Right lobe of liver (tissue), 6 donors: ENCODE results near the gene IKZF5. TPM values are rescaled to one million over a fixed set of nuclear protein-coding genes. Genes with fewer than 3 reads are reported as not detected.

Experiments used
- ATAC-seq, 4 donors: fragments of 200-7000 bp; cut with Tn5 transposase; one replicate each; pipeline ENCODE4 v1.9.1; 2020; ENCODE audit warnings: mild to moderate bottlenecking in 4 of 4, moderate library complexity in 4 of 4
- DNase-seq, 3 donors: peaks; one replicate each; pipeline ENCODE4 v3.0.0-alpha.2; 2020
- H3K27ac ChIP-seq, 3 donors: fragments of 200-600 bp; one replicate each; pipeline ENCODE4 v1.8.0; 2022
- H3K27me3 ChIP-seq, 2 donors: fragments of 200-600 bp; one replicate each; pipeline ENCODE4 v1.8.0; 2022
- H3K36me3 ChIP-seq, 4 donors: fragments of 200-600 bp; sonication (generic) in 1 of 4; one replicate each; pipeline versions ENCODE4 v1.5.1 to v1.8.0; 2017 to 2022; ENCODE audit warnings: control low read depth in 1 of 4
- H3K4me1 ChIP-seq, 4 donors: fragments of 200-600 bp; sonication (generic) in 1 of 4; one replicate each; pipeline versions ENCODE4 v1.5.1 to v1.8.0; 2017 to 2022; ENCODE audit warnings: control low read depth in 1 of 4
- H3K4me3 ChIP-seq, 3 donors: fragments of 200-600 bp; one replicate each; pipeline ENCODE4 v1.8.0; 2022
- H3K9me3 ChIP-seq, 4 donors: fragments of 200-600 bp; sonication (generic) in 1 of 4; one replicate each; pipeline versions ENCODE4 v1.5.1 to v1.8.0; 2017 to 2022; ENCODE audit warnings: control low read depth in 1 of 4
- CTCF ChIP-seq, 4 donors: fragments of 200-600 bp in 3 of 4; fragments of 450-650 bp in 1 of 4; IDR thresholded peaks; one replicate each; pipeline versions ENCODE4 v1.5.1 to v1.8.0; 2016 to 2022; ENCODE audit warnings: antibody characterized with exemption in 4 of 4, mild to moderate bottlenecking in 2 of 4
- POLR2A ChIP-seq: fragments of 450-650 bp; IDR thresholded peaks from one replicate; pipeline ENCODE4 v1.6.1; 2017; ENCODE audit warnings: antibody characterized with exemption, mild to moderate bottlenecking
- WGBS: methylation state at CpG from one replicate; pipeline ENCODE4 v1.1.6; 2018; ENCODE audit warnings: low coverage, low lambda C conversion rate; ENCODE audit not compliant: insufficient coverage; ENCODE audit errors: missing lambda C conversion rate; 5-methylcytosine and 5-hydroxymethylcytosine counted together
- intact Hi-C, 2 donors: fragments of 100-400 bp; cut with DNase I; formaldehyde crosslinking; loops; one replicate each; pipeline versions ENCODE4 v1.11.2 to v1.14.1; 2022
- total RNA-seq, 6 experiments: library from RNA; depleted of rRNA in 2 of 6; stranded (reverse); fragments of >200 nt in 2 of 6; fragmentation: NEBNext Ultra II Directional in 3 of 6; extraction: Animal tissue kit (Norgen Biotek cat#: 25700) in 3 of 6; gene quantifications; one replicate each; pipeline versions ENCODE4 v1.1.0 to v1.2.4, GENCODE V29; 2016 to 2023
- donor health status: DM: no; HTN: yes; CAD: no.
- donor health status: DM: no; HTN: no; CAD: no.
- donor health status: DM: no; HTN: no; CAD: no.
- donor health status: DM: no; HTN: yes; CAD: no.
- donor health status: DM: no; HTN: yes; CAD: no.

IKZF5 gene
- total RNA-seq, 6 experiments from 2014 or later: 4.1 to 15.8 (median 8.3) TPM

DNA sequence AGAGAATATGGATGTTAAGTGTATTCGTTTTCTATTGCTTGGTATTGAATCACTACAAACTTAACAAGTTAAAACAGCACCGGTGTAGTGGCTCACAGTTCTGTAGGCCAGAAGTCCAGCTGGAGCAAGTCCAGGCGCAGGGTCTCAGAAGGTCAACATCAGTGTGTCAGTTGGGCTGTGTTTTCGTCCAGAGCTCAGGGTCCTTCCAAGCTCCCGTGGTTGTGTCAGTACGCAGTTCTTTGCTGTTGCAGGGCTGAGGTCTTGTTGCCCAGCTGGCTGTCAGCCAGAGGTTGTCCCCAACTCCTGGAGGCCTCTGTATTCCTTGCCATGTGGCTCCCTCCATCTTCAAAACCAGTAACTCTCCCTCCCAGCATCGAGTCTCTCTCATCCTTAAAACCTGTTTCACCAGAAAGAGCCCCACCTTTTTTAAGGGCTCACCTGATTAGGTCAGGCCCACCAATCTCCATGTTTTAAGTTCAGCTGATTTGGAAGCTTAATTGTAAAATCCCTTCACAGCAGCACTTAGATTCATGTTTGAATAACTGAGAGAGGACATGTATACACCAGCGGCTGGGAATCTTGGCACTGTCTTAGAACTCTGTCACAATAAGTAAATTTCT is 27.0 kb upstream of the IKZF5 start:
- Histone ChIP-seq H3K4me1 (peaks cover 0 to 40% (median 22%) of the 10 kb centered on the region in 4 donors), H3K27ac (no peak overlapping the region), H3K9me3 (peaks cover 0 to 2% (median 0%) of the 10 kb centered on the region in 4 donors), H3K4me3 (no peak overlapping the region), H3K27me3 (no peaks in the 10 kb centered on the region), H3K36me3 (peaks cover 0 to 10% (median 0%) of the 10 kb centered on the region in 4 donors)
- ATAC-seq (peak; percentile 26 to 82 (median 64)), DNase-seq (peak; percentile 53 to 90 (median 89))
- intact Hi-C loops: no loop called here
- WGBS: 28% methylated on average over 8 of the region's 8 CpGs
- no peak for TF ChIP-seq POLR2A
- no peak for TF ChIP-seq CTCF (IDR thresholded peaks at IDR 0.05)

DNA sequence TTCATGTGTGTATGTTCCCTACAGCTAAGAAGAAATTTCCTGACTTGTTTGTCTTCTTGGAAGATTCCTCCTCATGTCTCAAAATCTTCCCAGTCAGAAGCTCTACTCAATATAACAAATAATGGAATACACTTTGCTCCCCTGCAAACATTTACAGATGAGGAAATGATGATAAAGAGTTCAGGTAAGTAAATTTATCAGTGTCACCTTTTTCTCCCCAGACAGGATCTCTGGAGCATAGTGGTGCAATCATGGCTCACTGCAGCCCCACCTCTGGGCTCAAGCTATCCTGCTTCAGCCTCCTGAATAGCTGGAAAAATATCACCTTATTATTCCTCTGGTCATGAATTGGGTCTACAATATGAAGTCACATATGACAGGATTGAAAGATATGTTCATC is 25.7 kb upstream of the IKZF5 start:
- Histone ChIP-seq H3K9me3 (peaks cover 0 to 2% (median 0%) of the 10 kb centered on the region in 4 donors), H3K36me3 (peaks cover 0 to 10% (median 0%) of the 10 kb centered on the region in 4 donors), H3K4me1 (peaks cover 0 to 40% (median 18%) of the 10 kb centered on the region in 4 donors), H3K4me3 (no peak overlapping the region), H3K27ac (peak overlapping the region in 1 of 3 donors; percentile 20), H3K27me3 (no peaks in the 10 kb centered on the region)
- ATAC-seq: peak; percentile 68 to 79 (median 75)
- no peak for TF ChIP-seq CTCF (IDR thresholded peaks at IDR 0.05)
- intact Hi-C loops: no loop called here
- peak; percentile 41 to 68 (median 66) for DNase-seq

- 9% methylated on average over 1 of the region's 1 CpG for WGBS
- DNase-seq: no peak
- TF ChIP-seq POLR2A: no peak
- peaks cover 0 to 5% (median 0%) of the 10 kb centered on the region in 4 donors for H3K36me3 ChIP-seq
- no peak overlapping the region for H3K4me3 ChIP-seq
- H3K27me3 ChIP-seq: no peaks in the 10 kb centered on the region
- peaks cover 0 to 33% (median 4%) of the 10 kb centered on the region in 4 donors for H3K4me1 ChIP-seq
- peak in 2 of 4 donors; percentile 28 to 35 for ATAC-seq
- peak overlapping the region in 1 of 3 donors; percentile 21 for H3K27ac ChIP-seq
- no peaks in the 10 kb centered on the region for H3K9me3 ChIP-seq
- intact Hi-C loops: no loop called here
These were observed 22.5 kb upstream of the IKZF5 start for GRCh38 chr10:123031124-123031523.

DNA sequence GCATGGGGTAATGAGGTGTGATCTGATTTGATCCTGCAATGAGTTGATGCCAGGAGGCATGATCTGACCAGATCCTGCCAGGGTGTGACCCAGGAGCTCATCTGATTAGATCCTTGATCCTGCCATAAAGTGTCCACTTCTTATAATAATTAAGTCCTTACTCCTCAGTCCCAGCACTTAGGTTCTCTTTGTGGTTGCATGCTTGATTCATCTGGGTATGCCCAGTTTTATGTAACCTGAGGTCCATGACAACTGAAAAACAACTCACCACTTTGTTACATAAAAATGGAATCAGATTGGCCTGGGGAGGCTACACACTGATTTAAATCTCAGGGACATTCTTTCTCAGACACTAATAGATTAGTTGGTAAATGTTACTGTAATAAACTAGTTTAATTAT is 19.3 kb upstream of the IKZF5 start:
- no peak for DNase-seq
- ATAC-seq: no peak
- no peaks in the 10 kb centered on the region for H3K9me3 ChIP-seq
- no peaks in the 10 kb centered on the region for H3K27me3 ChIP-seq
- TF ChIP-seq CTCF (IDR thresholded peaks at IDR 0.05): no peak
- no peak for TF ChIP-seq POLR2A
- intact Hi-C loops: no loop called here
- no peak overlapping the region for H3K4me3 ChIP-seq
- peaks cover 0 to 16% (median 6%) of the 10 kb centered on the region in 4 donors for H3K4me1 ChIP-seq
- no peaks in the 10 kb centered on the region for H3K36me3 ChIP-seq
- H3K27ac ChIP-seq: no peak overlapping the region

GRCh38 chr10:123026302-123026701 is 17.7 kb upstream of the IKZF5 start:
- Histone ChIP-seq H3K4me3 (no peak overlapping the region), H3K27ac (no peak overlapping the region), H3K36me3 (no peaks in the 10 kb centered on the region), H3K9me3 (no peaks in the 10 kb centered on the region), H3K4me1 (peaks cover 0 to 32% (median 10%) of the 10 kb centered on the region in 4 donors), H3K27me3 (no peaks in the 10 kb centered on the region)
- DNase-seq: no peak
- intact Hi-C loops: no loop called here
- TF ChIP-seq POLR2A (no peak), CTCF (IDR thresholded peaks at IDR 0.05) (no peak)
- WGBS: 81% methylated on average over 1 of the region's 1 CpG
- no peak for ATAC-seq
